ENCODE data around the gene SCUBE2.

GRCh38 chr11:9038541-9038940, 52.9 kb downstream of the SCUBE2 start:
- TF ChIP-seq POLR2A (IDR thresholded peaks at IDR 0.05) (no peak), CTCF (IDR thresholded peaks at IDR 0.05 in 4 of 5, conservative IDR thresholded peaks at IDR 0.05 in 1 of 5) (no peak)
